GM21717 (cell line): ENCODE measurements around the gene LAMTOR5.
A peak's percentile ranks its signal among the peaks of the same experiment; 100 is the strongest.
"Not testable (repeated sequence)": the region's sequence is repeated elsewhere in the genome, so short reads cannot be mapped to it uniquely, and the experiment has no call there.

Experiments
- ATAC-seq: cut with Tn5 transposase; IDR thresholded peaks from one replicate; pipeline ENCODE4 v1.9.1; 2021; ENCODE audit warnings: mild to moderate bottlenecking, moderate library complexity; ENCODE audit not compliant: unreplicated experiment

LAMTOR5 gene

DNA sequence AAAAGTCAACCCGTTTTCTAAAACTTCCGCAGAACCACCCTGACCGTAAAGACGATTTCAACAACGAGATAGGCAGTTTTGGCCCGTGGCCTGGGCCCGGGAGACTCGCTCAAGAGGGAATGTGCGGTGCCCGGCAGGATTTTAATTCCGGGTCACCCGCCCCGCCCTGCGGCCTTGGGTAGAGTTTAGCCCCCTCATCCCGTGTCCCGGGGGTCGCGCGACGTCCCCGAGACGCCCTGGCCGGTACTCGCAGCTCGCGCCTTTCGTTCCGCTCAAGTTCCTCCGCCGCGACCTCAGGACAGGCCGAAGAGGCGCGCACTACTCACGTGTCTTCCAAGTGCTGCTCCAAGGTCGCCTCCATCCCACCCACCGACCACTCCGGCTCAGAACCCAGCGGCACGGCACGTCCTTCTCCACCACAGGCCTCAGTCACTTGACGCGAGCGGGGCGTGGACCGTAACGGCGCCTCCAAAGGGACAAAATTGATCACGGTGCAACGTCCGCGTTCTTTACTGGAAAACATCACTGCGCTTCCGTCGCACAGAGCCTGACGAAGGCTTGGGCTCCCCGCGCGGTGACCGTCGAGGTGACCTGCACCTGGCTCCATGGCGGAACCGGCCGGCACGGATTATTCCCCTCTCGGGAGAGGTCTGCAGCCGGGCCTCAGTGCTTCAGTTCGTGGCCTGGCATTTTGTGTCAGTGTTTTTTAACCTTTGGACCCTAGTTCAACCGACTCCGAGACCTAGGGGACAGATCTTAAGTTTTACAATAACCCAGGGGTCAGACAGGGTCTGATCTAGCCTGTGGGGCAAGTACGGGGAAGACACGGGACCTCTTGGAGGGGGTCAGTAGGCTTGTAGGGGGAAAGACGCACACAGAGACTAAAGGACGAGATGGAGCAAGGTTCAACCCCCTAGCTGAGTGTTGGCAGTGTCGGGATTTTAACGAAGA lies at the start of gene LAMTOR5:
LAMTOR5 (minus strand) TSS at position 435 of the 951 bp plus-strand sequence; CDS start at position 361, 74 bp downstream.
- ATAC-seq = peak; percentile 85

DNA sequence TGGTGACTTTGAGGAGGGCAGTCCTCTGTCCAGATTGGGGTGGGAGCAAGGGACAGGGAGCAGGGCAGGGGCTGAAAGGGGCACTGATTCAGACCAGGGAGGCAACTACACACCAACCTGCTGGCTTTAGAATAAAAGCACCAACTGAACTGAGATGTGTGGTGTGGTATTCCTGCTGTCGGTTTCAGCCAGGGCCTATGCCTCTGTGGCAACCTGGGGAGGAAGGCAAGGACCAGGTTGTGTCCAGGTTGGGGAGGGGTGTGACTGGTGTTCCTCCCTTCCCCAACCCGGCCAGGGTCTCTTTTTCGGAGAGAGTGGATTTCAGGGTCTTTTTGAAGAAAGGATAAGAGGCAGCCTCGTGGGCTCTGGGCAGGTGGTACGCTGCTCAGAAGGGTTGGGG lies 49.7 kb upstream of the LAMTOR5 start:
- ATAC-seq = no peak

- ATAC-seq = no peak
These were observed 47.7 kb upstream of the LAMTOR5 start for GRCh38 chr1:110455151-110455550.

DNA sequence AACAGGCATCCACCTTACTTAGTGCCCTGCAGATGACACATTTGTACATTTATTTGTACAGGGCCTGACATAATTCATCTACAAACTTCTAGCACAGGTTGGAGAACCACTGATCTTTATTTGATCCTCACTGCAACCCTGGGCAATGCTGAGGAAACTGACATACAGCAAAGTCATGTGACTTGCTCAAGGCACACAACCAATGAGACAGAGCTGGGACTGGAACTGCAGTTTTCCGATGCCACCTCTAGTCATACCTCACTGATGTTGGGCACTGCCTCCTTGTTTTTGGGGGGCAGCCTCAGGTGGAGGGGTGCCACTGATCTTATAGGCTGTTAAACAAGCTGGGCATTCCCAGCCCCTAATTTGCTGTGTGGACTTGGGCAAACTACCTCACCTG lies 46.8 kb upstream of the LAMTOR5 start:
- ATAC-seq = no peak

GRCh38 chr1:110453829-110454228 lies 46.3 kb upstream of the LAMTOR5 start:
- no peak for ATAC-seq

DNA sequence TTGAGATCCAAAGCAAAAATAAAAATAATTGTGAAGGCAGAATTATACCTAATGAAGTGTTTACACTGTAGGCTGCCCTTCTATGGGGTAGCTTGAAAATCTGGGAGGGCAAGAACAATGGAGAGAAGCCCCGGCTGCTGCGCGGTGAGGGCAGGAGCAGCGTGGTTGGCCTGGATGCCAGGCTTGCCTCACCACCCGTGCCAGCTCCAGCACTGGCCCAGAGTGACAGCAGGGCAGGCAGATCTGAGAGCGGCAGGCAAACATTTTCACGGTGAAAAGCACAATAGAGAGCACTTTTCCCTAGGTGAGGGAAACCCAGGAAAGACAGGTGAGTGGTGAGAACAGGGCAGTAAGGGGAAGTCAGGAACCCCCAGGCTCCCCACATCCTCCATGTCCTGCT lies 44.8 kb upstream of the LAMTOR5 start:
- ATAC-seq = no peak

- no peak for ATAC-seq
These were observed 43.4 kb upstream of the LAMTOR5 start, which contains the start of gene PROK1 for GRCh38 chr1:110450929-110451328. PROK1 (plus strand) TSS chr1:110451149; CDS start chr1:110451217, 68 bp downstream.

- no peak for ATAC-seq
These were observed 42.5 kb upstream of the LAMTOR5 start for GRCh38 chr1:110449661-110450651.

GRCh38 chr1:110444561-110444960 lies 37.1 kb upstream of the LAMTOR5 start:
- no peak for ATAC-seq

- ATAC-seq = no peak
These were observed 36.0 kb upstream of the LAMTOR5 start for GRCh38 chr1:110443451-110443850.

DNA sequence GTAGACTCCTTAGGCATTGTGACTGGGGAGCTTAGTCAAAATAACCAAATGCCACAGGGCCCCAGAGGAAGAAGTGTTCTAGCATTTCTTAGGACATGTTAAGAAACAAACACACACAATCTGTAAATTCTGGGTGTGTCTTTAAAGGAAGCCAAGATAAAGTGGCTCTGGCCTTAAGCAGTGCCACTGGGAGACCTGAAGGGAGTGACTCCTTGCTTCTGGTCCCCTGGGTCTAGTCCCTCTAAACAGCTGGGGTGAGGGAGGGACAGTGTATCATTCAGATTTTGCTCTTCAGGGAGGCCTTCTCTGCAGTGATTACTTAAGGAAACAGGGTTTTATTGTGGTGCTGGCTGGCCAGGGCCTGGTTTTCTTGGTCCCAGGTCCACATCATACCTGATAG lies 34.4 kb upstream of the LAMTOR5 start:
- ATAC-seq = no peak

GRCh38 chr1:110440877-110441276 lies 33.4 kb upstream of the LAMTOR5 start:
- ATAC-seq = no peak

DNA sequence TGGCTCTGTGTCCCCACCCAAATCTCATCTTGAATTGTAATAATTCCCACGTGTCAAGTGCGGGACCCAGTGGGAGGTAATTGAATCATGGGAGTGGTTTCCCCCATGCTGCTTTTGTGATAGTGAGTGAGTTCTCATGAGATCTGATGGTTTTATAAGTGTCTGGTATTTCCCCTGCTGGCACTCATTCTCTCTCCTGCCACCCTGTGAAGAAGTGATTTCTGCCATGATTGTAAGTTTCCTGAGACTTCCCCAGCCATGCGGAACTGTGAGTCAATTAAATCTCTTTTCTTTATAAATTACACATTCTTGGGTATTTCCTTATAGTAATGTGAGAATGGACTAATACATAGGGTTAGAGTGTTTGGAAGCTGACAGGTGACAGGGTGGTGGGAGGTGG lies 32.4 kb upstream of the LAMTOR5 start:
- ATAC-seq = not testable (repeated sequence)

- ATAC-seq = no peak
These were observed 31.4 kb upstream of the LAMTOR5 start for GRCh38 chr1:110438893-110439292.

DNA sequence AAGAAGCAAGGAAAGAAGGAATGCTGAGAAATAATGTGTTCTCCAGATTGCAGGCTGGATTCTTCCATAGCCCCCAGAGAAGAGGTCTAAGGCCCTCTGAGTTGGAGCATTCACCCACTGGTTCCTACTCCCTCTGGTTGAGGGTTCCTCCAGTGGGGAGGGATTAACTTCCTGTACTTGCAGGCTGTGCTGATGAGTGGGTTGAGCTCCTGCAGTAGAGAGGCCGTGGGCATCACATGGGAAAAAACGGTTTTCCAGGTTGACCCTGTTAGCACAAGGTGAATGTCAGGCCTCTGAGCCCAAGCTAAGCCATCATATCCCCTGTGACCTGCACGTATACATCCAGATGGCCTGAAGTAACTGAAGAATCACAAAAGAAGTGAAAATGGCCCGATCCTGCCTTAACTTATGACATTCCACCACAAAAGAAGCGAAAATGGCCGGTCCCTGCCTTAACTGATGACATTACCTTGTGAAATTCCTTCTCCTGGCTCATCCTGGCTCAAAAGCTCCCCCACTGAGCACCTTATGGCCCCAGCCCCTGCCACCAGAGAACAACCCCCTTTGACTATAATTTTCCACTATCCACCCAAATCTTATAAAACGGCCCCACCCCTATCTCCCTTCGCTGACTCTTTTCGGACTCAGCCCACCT lies 30.3 kb upstream of the LAMTOR5 start:
- not testable (repeated sequence) for ATAC-seq

DNA sequence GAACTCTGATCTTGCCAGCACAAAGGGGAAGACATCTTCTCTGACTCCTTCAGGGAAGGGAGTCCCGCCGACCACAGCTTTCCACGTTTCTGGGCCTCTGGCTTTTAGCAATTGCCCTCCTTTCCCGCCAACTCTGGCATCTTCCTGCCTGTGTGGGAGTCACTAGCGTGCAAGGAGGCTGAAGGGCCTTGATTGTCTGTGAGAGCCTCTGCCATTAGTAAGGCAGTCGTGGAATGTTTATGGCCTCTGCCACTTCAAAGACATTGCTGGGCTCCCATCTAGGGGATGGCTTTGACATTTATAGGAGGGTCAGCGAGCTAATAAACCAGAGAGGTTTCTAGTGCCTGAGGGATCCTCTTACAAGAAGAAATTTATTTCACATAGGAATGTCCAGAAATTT lies 29.1 kb upstream of the LAMTOR5 start:
- ATAC-seq = no peak

DNA sequence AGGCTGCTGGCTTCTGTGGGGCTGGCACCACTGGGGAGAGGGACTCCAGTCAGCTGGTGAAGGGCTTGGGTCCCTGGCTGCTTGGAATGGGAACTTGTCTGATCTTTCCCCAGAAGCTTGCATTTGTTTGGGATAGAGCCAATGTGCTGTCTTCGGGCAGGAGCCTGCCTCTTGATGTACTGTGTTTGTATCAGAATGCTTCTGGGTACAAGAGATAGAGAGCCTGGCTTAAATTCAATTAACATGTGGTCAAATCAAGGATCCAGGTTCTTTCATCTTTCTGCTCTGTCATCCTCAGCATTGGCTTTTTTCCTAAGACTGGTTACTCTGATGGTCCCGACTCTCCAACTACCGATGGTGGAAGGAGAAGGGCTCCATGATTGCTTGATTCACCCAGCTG lies 27.5 kb upstream of the LAMTOR5 start:
- no peak for ATAC-seq

- no peak for ATAC-seq
These were observed 26.3 kb upstream of the LAMTOR5 start for GRCh38 chr1:110433803-110434202.

DNA sequence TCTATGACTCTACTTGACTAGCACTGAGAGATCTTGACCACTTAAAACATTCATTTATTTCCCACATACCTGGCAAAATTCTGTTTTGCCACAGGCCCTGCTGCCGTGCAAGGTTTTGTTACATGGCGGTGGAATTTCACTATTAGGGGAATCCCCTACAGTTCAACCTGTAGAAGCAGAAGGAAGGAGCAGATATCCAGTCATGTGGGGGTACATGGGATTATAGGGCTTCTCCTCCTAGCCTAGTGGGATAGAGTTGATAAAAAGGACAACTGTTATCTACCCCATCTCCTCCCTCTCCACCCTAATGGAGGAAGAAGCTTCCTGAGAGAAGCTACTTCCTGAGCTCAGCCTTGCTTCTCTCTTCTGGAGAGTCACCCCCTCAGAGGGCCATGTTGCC lies 25.7 kb upstream of the LAMTOR5 start:
- ATAC-seq = no peak

GRCh38 chr1:110430901-110431300 lies 23.4 kb upstream of the LAMTOR5 start:
- ATAC-seq = no peak

- ATAC-seq = no peak
These were observed 22.9 kb upstream of the LAMTOR5 start for GRCh38 chr1:110430366-110430765.
